ENCODE data around the gene NPPA.
A peak's percentile ranks its signal among the peaks of the same experiment; 100 is the strongest.
"Not testable (repeated sequence)": the region's sequence is repeated elsewhere in the genome, so short reads cannot be mapped to it uniquely, and the experiment has no call there.

Gene NPPA

DNA sequence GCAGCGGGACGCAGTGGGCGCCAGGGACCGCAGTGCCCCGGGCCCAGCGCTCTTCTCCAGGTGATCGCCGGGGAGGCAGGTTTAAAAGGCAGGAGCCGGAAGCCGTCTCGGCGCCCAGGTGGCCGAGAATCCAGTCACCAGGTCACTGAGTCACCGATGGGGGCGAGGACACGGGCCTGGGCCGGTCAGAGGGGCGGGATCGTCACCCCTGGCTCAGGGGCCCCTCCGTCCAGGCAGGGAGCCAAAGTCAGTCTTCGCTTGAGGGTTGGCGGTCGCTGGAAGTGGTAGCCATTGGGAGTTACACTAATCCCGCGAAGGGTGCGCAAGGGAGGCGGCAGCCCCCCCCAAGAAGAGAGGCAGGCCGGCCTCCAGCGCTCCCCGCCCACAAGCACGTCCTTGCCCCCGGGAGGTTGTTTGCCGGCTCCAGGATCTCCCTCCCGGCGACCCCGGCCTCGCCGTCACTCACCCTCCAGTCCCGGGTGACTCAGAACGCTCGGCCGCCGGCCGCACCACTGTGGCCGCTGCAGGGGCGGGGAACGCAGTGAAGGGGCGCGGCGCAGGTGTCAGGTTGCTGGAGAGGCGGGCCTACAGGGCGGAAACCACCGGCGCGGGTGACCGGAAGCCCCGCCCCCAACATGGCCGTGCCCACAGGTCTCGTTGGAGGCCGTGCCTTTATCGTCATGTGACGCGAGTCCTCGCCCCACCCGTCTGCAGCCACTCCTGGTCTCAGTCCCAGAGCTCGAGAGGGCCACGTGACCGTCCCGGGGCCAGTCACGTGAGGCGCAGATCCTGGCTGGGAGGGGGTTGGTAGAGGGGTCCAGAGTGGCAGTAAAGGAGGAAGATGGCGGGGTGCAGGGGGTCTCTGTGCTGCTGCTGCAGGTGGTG, 41.9 kb downstream of the NPPA start, which contains the start of the genes CLCN6 and MTHFR:
CLCN6 (plus strand) TSS at position 770 of the 885 bp plus-strand sequence; CDS start at position 842, 72 bp downstream.
MTHFR (minus strand) TSS at position 543 of the 885 bp plus-strand sequence. CDS start 2,848 bp downstream, outside the sequence.
- peak; percentile 98 to 99 (median 99) for DNase-seq

DNA sequence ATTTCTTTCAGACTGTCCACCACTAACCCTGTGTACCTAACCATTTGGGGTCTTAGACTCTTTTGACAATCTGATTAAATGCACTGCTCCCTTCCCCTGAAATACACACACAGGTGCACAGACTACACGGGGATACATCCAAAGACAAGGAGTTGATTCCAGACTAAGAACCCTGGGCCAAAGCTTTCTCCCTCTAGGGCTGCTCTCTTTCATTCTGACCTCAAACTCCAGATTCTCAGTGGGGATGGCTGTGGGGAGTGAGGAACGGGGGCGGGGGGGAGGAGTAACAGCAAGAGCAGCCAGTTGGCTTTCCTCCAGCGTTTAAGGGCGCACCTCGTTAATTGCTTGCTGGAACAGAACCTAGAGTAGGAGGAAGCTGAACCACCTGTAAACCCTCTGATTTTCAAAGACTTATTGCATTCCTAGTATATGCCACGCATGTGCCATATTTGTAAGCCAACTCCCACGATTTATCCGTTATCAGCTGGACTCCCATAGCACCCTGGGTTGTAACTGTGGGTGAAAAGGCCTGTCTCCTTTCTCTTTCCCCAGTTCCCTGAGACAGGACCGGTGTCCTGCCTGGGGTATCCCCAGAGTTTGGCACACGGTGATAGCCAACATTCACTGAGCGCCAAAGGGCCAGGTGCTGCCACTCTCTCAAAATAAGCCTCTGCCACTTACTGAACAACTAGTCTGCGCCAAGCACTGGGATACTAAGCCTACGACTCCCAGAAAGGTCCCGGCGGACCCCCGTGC, 42.7 kb downstream of the NPPA start:
- peak; percentile 28 to 63 (median 50) for DNase-seq

DNA sequence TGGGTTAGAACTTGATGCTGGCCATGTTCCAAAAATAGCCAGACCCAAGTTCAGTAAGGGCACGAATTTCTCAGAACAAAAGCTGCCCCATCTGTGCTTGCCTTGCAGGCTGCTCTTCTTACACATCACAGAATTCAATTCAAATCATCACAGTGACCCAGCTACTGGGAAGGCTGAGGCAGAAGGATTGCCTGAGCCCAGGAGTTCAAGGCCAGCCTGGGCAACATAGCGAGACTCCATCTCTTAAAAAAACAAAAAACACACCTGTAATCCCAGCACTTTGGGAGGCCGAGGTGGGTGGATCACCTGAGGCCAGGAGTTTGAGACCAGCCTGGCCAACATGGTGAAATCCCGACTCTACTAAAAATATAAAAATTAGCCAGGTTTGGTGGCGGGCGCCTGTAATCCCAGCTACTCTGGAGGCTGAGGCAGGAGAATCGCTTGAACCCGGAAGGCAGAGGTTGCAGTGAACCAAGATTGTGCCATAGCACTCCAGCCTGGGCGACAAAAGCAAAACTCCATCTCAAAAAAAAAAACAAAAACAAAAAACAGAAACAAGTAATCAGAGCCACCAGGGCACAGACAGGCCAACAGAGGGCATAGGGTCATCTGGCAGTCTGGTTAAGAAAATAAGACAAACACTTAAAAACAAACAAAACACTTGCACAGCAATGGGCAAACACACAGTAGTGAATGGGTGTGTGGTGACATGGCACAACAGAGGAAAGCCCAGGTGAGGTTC, 43.5 kb downstream of the NPPA start:
- not testable (repeated sequence) for DNase-seq

DNA sequence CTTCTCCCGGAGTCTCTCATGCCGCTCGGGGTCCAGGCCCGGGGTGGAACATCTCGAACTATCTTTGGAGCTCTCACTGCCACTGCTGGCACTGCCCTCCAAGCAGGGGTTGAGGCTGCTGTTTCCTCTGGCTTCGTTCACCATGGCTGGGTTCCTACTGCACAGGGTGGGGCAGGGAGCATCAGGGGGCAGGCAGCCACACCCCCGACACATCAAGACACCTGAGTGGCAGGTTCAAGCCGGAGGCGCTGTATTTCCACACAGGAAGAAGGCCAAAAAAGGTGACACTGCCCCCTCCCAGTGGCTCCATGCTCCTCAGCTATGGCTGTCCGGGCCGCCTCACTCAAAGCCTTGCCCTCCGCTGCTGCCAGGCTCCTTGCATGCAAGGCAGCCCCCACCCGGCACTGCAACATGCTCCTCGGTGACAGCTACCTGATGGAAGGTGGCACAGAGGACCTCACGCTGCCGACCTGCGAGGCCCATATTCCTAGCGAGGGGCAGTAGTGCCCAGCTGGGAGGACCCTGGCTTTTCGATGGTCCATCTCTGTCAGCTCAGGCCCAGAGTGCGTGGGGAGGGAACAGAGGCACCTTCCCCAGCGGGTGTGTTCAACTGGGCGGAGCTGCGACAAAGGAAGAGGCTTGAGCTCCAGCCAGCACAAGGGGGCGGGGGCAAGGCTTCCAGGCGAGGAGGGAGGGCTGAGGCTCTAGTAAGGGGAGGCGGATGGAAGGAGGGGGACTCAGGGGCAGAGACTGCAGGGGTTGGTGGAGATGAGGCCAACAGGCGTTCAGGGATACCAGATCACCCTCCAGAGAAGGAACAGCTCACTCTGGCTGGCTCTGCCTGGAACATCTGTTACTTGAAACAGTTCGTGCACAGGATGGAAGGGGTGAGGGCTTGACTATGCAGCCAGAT, 44.4 kb downstream of the NPPA start:
- DNase-seq, result peak; percentile 78 to 89 (median 82)

DNA sequence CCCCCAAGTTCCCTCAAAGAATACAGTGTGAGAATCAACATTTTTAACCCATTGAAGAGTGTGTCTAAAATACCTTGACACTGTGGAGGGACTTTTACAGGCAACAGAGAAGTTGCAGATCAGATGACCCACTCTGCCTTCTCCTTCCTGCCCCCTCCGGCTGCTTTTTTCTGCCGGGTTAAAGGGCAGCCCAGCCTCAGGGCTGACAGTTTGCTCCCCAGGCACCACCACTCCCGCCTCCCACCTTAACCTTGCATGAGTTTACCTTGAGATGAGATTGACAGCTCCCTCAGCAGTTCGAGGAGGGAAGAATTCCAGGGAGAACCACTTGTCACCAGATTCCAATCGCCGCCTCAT, 45.0 kb downstream of the NPPA start:
- DNase-seq, result peak; percentile 51 to 65 (median 60)

DNA sequence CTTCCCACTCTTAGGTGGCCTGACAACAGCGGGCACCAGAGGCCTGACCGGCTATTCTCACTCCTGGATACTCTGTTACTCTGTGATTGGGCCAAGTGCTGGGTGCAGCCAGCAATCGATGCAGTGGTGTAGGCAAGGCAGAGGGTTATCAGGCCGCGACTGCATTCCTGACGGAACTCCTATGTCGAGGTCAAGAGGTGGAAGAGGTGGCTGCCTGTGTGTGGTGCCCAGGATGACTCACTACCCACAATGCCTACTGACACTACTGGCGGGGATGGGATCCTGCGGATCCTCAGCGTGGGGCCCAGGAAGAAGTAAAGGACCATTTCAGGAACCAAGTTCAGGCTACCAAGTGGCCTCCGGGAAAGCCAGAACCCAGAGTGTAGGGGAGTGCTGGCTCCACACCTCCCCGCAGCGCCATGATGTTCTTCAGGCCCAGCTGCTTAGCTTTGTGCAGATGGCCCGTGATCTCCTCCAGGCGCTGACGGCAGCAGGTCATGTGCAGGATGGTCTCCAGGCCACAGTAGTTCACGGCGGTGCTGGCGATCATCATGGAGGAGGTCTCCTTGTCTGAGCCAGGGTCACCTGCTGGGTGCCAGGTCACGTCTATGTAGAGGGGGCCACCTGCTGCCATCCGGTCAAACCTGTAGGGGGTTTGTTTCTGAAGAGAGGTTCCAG, 46.7 kb downstream of the NPPA start:
- no peak for DNase-seq

DNA sequence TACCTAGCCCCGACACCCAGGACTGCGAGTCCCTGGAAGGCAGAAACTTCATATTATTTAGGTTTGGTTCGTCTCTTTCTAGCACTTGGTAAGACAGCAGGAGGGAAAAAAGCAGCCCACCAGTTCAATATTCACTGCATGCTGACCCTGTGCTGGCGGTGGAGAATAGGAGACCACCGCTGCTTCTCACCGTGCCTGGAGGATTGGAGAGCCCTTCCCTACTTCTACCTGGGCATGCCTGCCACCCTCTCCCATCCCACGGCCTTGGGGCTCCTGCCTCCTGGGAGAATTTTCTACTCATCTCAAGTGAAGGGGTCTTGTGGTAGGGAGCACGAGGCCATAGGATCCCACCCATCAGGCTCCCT, 47.2 kb downstream of the NPPA start:
- no peak for DNase-seq

DNA sequence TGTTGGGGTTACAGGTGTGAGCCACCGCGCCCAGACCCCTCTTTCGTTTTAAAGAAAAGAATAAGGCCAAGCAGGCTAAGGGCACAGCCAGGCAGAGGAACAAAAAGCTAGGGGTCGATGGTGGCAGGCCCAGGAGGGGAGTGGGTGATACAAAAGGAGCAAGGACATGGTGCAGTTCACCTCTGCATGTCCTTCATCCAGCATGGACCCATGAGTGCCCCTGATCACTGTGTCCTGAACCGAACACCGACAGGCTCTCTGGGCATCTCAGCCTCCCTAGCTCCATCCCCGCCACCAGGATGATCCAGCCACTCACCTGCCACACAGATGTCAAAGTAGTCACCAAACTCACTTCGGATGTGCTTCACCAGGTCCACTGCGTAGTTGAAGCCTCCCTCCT, 47.7 kb downstream of the NPPA start:
- DNase-seq, result no peak

DNA sequence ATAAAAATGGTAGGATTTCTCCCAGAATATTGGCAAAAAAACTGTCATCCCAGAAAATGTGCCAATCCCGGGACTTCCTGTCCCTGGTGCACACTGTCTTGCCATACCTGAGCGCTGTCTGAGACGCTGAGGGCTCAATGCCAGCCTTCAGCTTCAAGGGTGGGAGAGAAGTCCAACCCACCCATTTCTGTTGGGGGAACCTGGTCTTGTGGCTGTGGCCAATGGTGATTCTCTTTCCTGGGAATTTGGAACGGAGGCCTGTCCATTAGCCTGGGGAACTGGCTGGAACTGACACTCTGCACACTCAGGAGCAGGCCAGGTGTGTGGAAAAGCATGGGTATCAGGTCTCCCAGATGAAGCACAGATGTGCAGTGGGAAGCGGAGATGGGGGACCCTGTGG, 48.5 kb downstream of the NPPA start:
- DNase-seq, result no peak

DNA sequence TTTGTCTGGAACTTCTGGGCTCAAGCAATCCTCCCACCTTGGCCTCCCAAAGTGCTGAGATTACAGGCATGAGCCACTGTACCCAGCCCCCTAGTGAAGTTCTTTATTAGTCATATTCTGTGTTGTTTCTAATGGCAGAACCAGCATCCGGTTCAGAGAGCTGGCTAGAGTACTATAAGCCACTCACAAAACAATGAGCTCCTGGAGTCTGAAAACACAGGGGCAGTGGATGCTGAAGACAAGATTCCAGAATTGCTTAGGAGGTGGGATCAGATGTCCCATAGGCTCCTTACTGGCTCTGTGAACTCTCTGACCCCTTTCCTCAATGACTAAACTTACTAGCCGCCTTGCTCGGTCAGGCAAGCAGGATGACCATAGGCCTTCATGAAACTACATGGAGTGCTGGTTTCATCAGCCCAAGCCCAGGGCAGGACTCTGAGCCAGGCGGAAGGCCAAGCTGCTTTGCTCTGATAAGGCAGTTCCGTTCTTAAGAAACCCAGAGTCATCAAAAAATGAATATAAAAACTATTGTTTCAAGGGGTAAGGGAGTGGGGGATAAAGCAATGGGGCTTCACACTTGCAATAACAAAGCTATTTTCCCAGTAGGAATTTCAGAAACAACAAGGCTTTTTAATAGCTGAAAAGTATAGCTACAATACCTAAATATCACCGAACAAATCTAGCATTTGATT, 49.9 kb downstream of the NPPA start:
- no peak for DNase-seq

DNA sequence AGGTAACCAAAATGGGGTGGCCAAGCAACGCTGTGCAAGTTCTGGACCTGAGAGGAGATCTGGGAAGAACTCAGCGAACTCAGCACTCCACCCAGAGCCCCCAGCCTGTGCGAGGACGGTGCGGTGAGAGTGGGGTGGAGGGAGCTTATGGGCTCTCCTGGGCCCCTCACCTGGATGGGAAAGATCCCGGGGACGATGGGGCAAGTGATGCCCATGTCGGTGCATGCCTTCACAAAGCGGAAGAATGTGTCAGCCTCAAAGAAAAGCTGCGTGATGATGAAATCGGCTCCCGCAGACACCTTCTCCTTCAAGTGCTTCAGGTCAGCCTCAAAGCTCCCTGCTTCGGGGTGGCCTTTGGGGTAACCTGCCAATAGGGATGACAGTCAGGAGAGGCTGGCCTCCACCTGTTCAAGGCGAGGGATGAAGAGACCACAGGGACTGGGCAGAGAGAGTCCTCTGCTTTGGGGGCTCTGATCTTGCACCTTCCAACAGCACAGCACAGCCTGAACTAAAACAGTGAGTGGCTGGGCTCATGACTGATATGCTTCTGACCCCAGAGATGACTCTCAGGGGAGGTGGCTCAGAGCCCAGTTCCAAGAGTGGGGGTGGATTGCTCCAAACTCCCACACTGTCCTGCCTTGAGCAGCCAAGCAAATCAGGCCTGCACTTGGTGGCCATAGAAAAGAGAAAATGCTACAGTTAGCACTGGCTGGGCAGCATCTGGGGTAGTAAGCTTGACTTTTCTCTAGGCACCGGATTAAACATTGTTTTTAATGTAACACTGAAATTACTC, 51.4 kb downstream of the NPPA start:
- peak; percentile 56 to 61 (median 60) for DNase-seq

All from suppressor macrophage treated with lipopolysaccharide for 1 hour (primary cell).